ENCODE measurements around the gene HCRTR1.

- no peak for TF ChIP-seq TCF12 (IDR thresholded peaks at IDR 0.05)
- no peak for TF ChIP-seq EZH2phosphoT487 (IDR thresholded peaks at IDR 0.05; ENCODE audit: borderline replicate concordance, low read depth)
- no peak for TF ChIP-seq RCOR1 (IDR thresholded peaks at IDR 0.05; ENCODE audit: low read length)
- TF ChIP-seq POLR2AphosphoS5 (IDR thresholded peaks at IDR 0.05; ENCODE audit: low read depth, low read length): no peak
- TF ChIP-seq CTCF (IDR thresholded peaks at IDR 0.05): no peak
- TF ChIP-seq EP300 (IDR thresholded peaks at IDR 0.05; ENCODE audit: borderline replicate concordance in 1 of 2, low read depth in 1 of 2, low read length in 1 of 2): no peak
- TF ChIP-seq RFX5 (IDR thresholded peaks at IDR 0.05; ENCODE audit: low read length): no peak
- no peak for TF ChIP-seq ZBTB33 (IDR thresholded peaks at IDR 0.05; ENCODE audit: borderline replicate concordance, low read depth)
Measured at GRCh38 chr1:31640179-31640578, 22.7 kb downstream of the HCRTR1 start.
